Effector memory CD4-positive, alpha-beta T cell (primary cell): ENCODE data around the gene SLC13A5.
"Not testable (repeated sequence)": the region's sequence is repeated elsewhere in the genome, so short reads cannot be mapped to it uniquely, and the experiment has no call there.

Experiments
- DNase-seq, 3 donors: peaks; one replicate each; pipeline ENCODE4 v3.0.0-alpha.2; 2020
- H3K27ac ChIP-seq: 2 replicates; pipeline ENCODE4 v1.7.0; 2013; ENCODE audit warnings: mild to moderate bottlenecking, low read length, moderate library complexity; ENCODE audit not compliant: insufficient read depth, poor library complexity, severe bottlenecking
- H3K27me3 ChIP-seq: replicated peaks from 2 replicates; pipeline ENCODE4 v1.7.0; 2013; ENCODE audit warnings: mild to moderate bottlenecking, low read length; ENCODE audit not compliant: insufficient read depth, control insufficient read depth, poor library complexity, severe bottlenecking
- H3K36me3 ChIP-seq: 2 replicates; pipeline ENCODE4 v1.7.0; 2013; ENCODE audit warnings: mild to moderate bottlenecking, low read length, moderate library complexity; ENCODE audit not compliant: control insufficient read depth, insufficient read depth
- H3K4me1 ChIP-seq: 2 replicates; pipeline ENCODE4 v1.7.0; 2013; ENCODE audit warnings: low read length, mild to moderate bottlenecking; ENCODE audit not compliant: control insufficient read depth, insufficient read depth, poor library complexity, severe bottlenecking
- H3K4me3 ChIP-seq: 2 replicates; pipeline ENCODE4 v1.7.0; 2013; ENCODE audit warnings: low read length, low read depth, mild to moderate bottlenecking; ENCODE audit not compliant: insufficient read depth, poor library complexity, severe bottlenecking
- H3K9me3 ChIP-seq: 2 replicates; pipeline ENCODE4 v1.7.0; 2013; ENCODE audit warnings: mild to moderate bottlenecking, low read length, moderate library complexity; ENCODE audit not compliant: control insufficient read depth

The SLC13A5 gene

DNA sequence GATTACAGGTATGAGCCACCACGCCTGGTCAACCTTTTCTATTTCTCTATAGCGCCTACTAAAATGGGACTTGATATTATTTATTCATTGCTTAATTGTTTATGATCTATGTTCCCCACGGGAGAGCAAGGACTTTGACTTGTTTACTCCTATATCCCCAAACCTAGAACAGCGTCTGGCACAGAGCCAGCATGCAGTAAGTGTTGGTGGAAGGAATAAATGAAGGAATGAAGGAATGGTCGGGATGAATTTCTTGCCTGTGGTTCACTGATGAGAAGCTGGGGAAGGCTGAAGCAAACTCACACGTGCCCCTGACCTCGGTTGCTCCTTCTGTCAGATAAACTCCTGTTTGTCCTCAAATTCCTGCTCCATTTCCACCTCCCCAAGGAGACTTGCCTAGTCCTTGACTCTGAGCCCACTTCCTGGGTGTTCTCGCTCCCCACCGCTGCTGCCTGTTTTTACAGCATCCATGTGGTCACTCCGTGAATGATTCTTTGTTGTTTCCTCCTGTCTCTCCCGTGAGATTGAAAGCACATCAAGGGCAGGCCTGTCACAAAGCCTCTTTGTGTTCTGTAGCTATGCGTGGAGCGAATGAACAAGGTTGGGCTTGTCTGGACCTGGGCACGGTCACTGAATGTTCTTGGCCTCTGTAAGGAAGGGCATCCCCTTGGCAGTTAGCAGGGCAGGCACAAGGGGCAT, 44.3 kb downstream of the SLC13A5 start:
- no peak for DNase-seq
- H3K4me1 ChIP-seq = no peaks in the 10 kb centered on the region
- no peaks in the 10 kb centered on the region for H3K36me3 ChIP-seq
- H3K27me3 ChIP-seq = no peaks in the 10 kb centered on the region
- no peaks in the 10 kb centered on the region for H3K9me3 ChIP-seq
- no peak overlapping the region for H3K4me3 ChIP-seq
- H3K27ac ChIP-seq = no peak overlapping the region

DNA sequence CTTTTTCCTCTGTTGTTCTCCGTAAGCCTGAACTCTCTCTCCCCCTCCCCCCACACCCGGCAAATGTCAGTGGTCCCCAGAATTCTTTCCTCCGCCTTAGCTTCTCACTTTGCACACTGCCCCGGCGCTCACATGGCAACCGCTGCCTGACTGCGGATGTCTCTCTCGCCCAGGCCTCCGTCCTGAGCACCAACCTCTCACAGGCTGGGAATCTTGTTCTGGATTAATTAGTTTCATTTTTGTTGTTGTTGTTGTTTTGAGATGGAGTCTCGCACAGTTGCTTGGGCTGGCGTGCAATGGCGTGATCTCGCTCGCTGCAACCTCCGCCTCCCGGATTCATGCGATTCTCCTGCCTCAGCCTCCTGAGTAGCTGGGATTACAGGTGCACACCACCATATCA, 45.0 kb downstream of the SLC13A5 start:
- no peaks in the 10 kb centered on the region for H3K27me3 ChIP-seq
- H3K4me3 ChIP-seq = no peak overlapping the region
- H3K36me3 ChIP-seq = no peaks in the 10 kb centered on the region
- DNase-seq = no peak
- no peaks in the 10 kb centered on the region for H3K4me1 ChIP-seq
- H3K27ac ChIP-seq = no peak overlapping the region
- H3K9me3 ChIP-seq = no peaks in the 10 kb centered on the region

DNA sequence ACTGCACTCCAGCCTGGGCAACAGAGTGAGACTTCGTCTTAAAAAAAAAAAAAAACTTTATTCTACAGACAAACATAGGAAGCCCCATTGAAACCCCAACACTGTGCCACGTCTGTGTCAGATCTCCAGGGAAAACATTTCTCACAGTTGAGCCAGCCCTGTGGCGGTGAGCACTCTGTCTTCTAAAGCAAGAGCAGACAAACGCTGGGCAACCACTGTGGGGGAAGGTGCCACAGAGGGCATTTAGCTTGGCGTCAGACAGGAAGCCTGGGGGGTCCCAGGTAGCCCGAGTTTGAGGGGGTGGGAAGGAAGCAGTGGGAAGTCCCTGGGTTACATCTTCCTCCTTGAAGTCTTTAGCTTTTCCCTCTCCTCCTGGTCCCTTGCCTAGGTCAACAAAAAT, 45.7 kb downstream of the SLC13A5 start:
- Histone ChIP-seq H3K27ac (no peak overlapping the region), H3K9me3 (no peaks in the 10 kb centered on the region), H3K4me3 (no peak overlapping the region), H3K36me3 (no peaks in the 10 kb centered on the region), H3K4me1 (no peaks in the 10 kb centered on the region), H3K27me3 (no peaks in the 10 kb centered on the region)
- no peak for DNase-seq

DNA sequence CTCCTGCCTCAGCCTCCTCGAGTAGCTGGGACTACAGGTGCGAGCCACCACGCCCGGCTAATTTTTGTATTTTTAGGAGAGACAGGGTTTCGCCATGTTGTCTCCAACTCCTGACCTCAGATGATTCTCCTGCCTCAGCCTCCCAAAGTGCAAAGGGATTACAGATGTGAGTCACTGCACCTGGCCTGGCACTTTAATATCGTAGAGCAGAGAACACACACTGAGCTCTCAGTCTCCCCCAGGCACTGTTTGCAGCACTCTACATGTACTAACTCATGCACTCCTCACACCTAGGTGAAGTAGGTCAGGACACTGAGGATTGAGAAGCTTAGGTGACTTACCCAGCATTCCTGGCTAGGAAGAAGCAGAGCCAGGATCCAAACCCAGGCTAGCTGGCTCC, 46.6 kb downstream of the SLC13A5 start:
- H3K9me3 ChIP-seq = no peaks in the 10 kb centered on the region
- H3K4me1 ChIP-seq = no peaks in the 10 kb centered on the region
- no peaks in the 10 kb centered on the region for H3K36me3 ChIP-seq
- no peak overlapping the region for H3K4me3 ChIP-seq
- no peak for DNase-seq
- no peaks in the 10 kb centered on the region for H3K27me3 ChIP-seq
- no peak overlapping the region for H3K27ac ChIP-seq

DNA sequence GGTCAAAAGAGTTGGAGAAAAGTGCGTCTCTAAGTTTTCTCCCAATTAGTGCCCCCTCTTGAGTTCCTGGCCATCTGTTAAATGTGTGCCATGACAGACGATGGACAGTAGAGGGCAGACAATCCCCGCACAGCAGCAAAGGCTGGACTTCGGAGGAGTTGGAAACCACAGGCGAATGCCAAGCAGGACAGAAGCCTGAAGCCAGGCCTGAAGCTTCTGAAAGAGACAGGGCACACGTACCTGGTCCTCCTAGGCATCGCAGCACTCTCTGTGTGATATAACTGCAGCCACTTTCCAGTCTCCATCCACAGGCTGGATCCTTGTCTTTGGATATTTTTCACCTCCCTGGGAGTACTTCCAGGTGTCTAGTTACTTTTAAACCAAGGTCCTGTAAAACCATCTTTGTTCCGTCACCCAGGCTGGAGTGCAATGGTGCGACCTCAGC, 47.1 kb downstream of the SLC13A5 start:
- Histone ChIP-seq H3K36me3 (no peaks in the 10 kb centered on the region), H3K4me3 (no peak overlapping the region), H3K4me1 (no peaks in the 10 kb centered on the region), H3K27me3 (no peaks in the 10 kb centered on the region), H3K27ac (no peak overlapping the region), H3K9me3 (no peaks in the 10 kb centered on the region)
- no peak for DNase-seq

DNA sequence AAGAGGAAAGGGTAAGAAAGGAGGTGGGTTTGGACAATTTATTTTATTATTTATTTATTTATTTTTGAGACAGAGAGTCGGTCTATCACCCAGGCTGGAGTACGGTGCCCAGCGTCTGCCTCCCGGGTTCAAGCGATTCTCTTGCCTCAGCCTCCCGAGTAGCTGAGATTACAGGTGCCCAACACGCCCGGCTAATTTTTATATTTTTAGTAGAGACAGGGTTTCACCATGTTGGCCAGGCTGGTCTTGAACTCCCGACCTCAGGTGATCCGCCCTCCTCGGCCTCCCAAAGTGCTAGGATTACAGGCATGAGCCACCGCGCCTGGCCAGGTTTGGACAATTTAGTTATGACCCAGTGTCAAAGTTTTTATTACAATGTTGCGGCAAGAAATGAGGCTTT, 50.0 kb downstream of the SLC13A5 start:
- H3K4me1 ChIP-seq, DNase-seq, H3K4me3 ChIP-seq, H3K27ac ChIP-seq, H3K27me3 ChIP-seq, H3K36me3 ChIP-seq, H3K9me3 ChIP-seq: not testable (repeated sequence)

DNA sequence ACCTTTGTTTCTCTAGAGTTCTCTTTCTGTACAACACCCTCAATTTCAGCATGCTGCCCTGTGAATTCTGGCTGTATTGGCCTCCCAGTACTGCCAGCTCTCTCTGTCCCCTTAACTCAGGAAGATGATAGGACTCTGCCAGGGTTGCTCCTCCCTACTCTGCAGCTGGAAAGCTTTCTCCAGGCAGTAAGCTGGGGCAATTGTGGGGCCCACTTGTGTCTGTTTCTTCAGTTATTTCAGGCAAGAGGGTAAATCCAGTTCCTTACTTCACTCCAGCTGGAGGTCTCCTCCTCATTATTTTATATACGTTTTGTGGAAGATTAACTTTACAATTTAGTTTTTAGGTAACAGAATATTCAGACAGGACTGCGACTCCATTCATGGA, 51.7 kb downstream of the SLC13A5 start:
- H3K27ac ChIP-seq = no peak overlapping the region
- no peak overlapping the region for H3K4me3 ChIP-seq
- no peaks in the 10 kb centered on the region for H3K36me3 ChIP-seq
- no peaks in the 10 kb centered on the region for H3K9me3 ChIP-seq
- H3K4me1 ChIP-seq = peaks cover 7% of the 10 kb centered on the region
- no peaks in the 10 kb centered on the region for H3K27me3 ChIP-seq
- DNase-seq = no peak

DNA sequence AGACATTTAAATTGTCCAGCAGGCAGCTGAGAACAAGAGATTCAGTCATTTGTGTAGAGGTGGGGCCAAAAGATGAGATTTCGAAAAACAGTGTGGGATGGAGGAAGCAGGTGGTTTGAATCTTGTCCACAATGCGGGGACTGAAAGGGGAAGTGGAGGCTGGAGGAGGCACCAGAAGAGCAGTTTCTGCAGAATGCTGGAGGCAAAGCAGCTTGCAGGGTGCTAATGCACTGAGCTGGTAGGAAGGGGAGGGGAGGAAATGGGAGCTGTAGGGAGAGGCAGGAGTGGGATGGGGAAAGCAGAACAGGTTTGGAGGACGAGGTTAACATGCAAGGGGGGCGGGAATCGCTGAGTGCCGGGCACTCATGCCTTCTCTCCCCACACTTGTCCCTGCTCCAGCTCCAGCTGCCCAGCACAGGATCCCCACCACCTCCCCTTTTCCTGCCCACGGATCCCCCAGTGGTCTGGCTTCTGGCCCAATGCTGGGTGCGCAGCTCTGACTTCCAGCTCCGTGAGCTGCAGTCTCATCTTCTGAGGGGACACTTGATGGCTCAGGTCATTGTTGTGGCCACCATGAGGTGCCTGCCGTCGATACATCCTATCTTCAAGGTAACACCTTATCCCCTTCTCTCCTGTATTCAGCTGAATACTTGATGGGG, 52.2 kb downstream of the SLC13A5 start:
- no peak for DNase-seq
- Histone ChIP-seq H3K4me3 (no peak overlapping the region), H3K27ac (no peak overlapping the region), H3K36me3 (no peaks in the 10 kb centered on the region), H3K4me1 (peaks cover 7% of the 10 kb centered on the region), H3K27me3 (no peaks in the 10 kb centered on the region), H3K9me3 (no peaks in the 10 kb centered on the region)

DNA sequence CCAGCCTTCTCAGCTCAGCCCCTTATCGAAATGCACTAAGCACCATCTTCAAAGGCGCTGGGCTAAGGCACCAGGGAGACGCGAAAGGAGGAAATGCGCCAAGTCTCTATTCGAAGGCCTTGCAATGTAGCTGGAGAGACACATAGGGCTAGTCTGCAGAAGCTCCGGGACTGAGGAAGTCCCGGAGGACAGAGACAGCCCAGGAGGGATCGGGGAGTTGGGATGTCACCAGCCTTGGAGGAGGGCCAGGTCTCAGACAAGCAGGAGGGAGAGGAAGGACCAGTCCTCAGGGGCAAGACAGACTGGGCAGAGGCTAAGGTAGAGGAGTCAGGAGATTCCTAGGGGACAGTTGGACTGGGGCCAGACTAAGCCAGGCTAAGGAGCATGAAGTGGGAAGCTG, 53.1 kb downstream of the SLC13A5 start:
- Histone ChIP-seq H3K9me3 (no peaks in the 10 kb centered on the region), H3K27me3 (no peaks in the 10 kb centered on the region), H3K4me3 (no peak overlapping the region), H3K27ac (no peak overlapping the region), H3K36me3 (no peaks in the 10 kb centered on the region), H3K4me1 (peaks cover 7% of the 10 kb centered on the region)
- no peak for DNase-seq

DNA sequence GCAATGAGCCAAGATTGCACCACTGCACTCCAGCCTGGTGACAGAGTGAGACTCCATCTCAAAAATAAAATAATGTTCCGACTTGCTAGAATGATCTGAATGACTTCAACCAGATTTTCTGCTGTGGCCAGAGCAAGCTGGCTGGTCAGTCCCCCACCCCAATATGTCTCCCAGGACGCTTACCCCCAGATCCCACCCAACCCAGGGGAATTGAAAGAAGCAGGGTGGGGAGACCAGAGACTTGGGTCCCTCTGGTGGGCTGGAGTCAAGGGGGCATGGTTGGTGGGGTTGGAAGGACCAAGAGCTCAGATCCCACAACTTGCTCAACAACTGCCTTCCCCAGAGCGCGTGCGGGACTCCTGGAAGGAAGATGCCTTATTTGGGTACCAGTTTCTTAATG, 54.8 kb downstream of the SLC13A5 start:
- not testable (repeated sequence) for H3K4me1 ChIP-seq, H3K27me3 ChIP-seq

More for the DNA sequence above, 54.8 kb downstream of the SLC13A5 start:
- H3K9me3 ChIP-seq, H3K27ac ChIP-seq, DNase-seq, H3K36me3 ChIP-seq, H3K4me3 ChIP-seq: not testable (repeated sequence)
